Mesenchymal stem cell (in vitro differentiated cells and primary cell): ENCODE measurements around the gene NPLOC4.

ENCODE experiments used
- DNase-seq: peaks from one replicate; pipeline ENCODE4 v3.0.0-alpha.2; 2013
- H2AFZ ChIP-seq: one replicate; pipeline ENCODE4 v1.6.1; 2013; ENCODE audit warnings: low read depth, mild to moderate bottlenecking, control low read depth, inconsistent platforms, low read length, moderate library complexity
- H2AK5ac ChIP-seq: 2 replicates; pipeline ENCODE4 v1.6.1; 2013; ENCODE audit warnings: low read length, moderate library complexity, mild to moderate bottlenecking, inconsistent platforms; ENCODE audit not compliant: severe bottlenecking
- H2BK120ac ChIP-seq: one replicate; pipeline ENCODE4 v1.6.1; 2013; ENCODE audit warnings: low read depth, mild to moderate bottlenecking, inconsistent platforms, low read length, moderate library complexity
- H2BK12ac ChIP-seq, 2 experiments: one replicate each; pipeline ENCODE4 v1.6.1; 2013; ENCODE audit warnings: inconsistent platforms in 2 of 2, low read length in 2 of 2, mild to moderate bottlenecking in 2 of 2, moderate library complexity in 2 of 2, control low read depth in 1 of 2
- H2BK15ac ChIP-seq: one replicate; pipeline ENCODE4 v1.6.1; 2013; ENCODE audit warnings: mild to moderate bottlenecking, low read depth, inconsistent platforms; ENCODE audit not compliant: poor library complexity, severe bottlenecking
- H2BK5ac ChIP-seq: 2 replicates; pipeline ENCODE4 v1.6.1; 2013; ENCODE audit warnings: low read depth, mild to moderate bottlenecking, low read length, control low read depth, inconsistent platforms; ENCODE audit not compliant: poor library complexity, severe bottlenecking
- H3K14ac ChIP-seq, 2 experiments: one replicate each; pipeline ENCODE4 v1.6.1; 2013; ENCODE audit warnings: inconsistent platforms in 2 of 2, low read length in 2 of 2, control low read depth in 1 of 2, mild to moderate bottlenecking in 1 of 2, moderate library complexity in 1 of 2
- H3K18ac ChIP-seq, 2 experiments: one replicate each; pipeline ENCODE4 v1.6.1; 2013; ENCODE audit warnings: inconsistent platforms in 2 of 2, low read length in 2 of 2, control low read depth in 1 of 2, low read depth in 1 of 2, mild to moderate bottlenecking in 1 of 2
- H3K23ac ChIP-seq, 2 experiments: one replicate each; pipeline ENCODE4 v1.6.1; 2013; ENCODE audit warnings: inconsistent platforms in 2 of 2, low read length in 2 of 2, mild to moderate bottlenecking in 2 of 2, moderate library complexity in 2 of 2, control low read depth in 1 of 2
- H3K27ac ChIP-seq: 2 replicates; pipeline ENCODE4 v1.5.1; 2013; ENCODE audit warnings: mild to moderate bottlenecking, moderate library complexity, low read length, control low read depth, inconsistent platforms; ENCODE audit not compliant: poor library complexity, severe bottlenecking
- H3K27me3 ChIP-seq, 2 experiments: 2 replicates each; pipeline versions ENCODE4 v1.6.1 to v1.7.0; 2013; ENCODE audit warnings: low read length in 2 of 2, mild to moderate bottlenecking in 2 of 2, moderate library complexity in 2 of 2, control low read depth in 1 of 2, inconsistent platforms in 1 of 2; ENCODE audit not compliant: control insufficient read depth in 1 of 2, insufficient read depth in 1 of 2
- H3K36me3 ChIP-seq, 2 experiments: 2 replicates each; pipeline versions ENCODE4 v1.6.1 to v1.7.0; 2013; ENCODE audit warnings: low read length in 2 of 2, control low read depth in 1 of 2, inconsistent platforms in 1 of 2, low read depth in 1 of 2, mild to moderate bottlenecking in 1 of 2; ENCODE audit not compliant: insufficient read depth in 2 of 2, control insufficient read depth in 1 of 2
- H3K4ac ChIP-seq, 2 experiments: one replicate each; pipeline ENCODE4 v1.6.1; 2013; ENCODE audit warnings: inconsistent platforms in 2 of 2, low read length in 2 of 2, mild to moderate bottlenecking in 2 of 2, moderate library complexity in 2 of 2, control low read depth in 1 of 2, low read depth in 1 of 2
- H3K4me1 ChIP-seq: 2 replicates; pipeline ENCODE4 v1.6.1; 2013; ENCODE audit warnings: low read depth, low read length, control low read depth; ENCODE audit not compliant: control insufficient read depth, insufficient read depth
- H3K4me2 ChIP-seq: 2 replicates; pipeline ENCODE4 v1.6.1; 2013; ENCODE audit warnings: low read length, mild to moderate bottlenecking, inconsistent platforms; ENCODE audit not compliant: poor library complexity, severe bottlenecking
- H3K4me3 ChIP-seq, 2 experiments: 2 replicates each; pipeline versions ENCODE4 v1.5.1 to v1.7.0; 2013; ENCODE audit warnings: low read length in 2 of 2, mild to moderate bottlenecking in 2 of 2, control low read depth in 1 of 2, low read depth in 1 of 2; ENCODE audit not compliant: insufficient read depth in 1 of 2
- H3K79me1 ChIP-seq: replicated peaks from 2 replicates; pipeline ENCODE4 v1.6.1; 2013; ENCODE audit warnings: mild to moderate bottlenecking, control low read depth, low read length, inconsistent platforms; ENCODE audit not compliant: poor library complexity, severe bottlenecking
- H3K9ac ChIP-seq: 2 replicates; pipeline ENCODE4 v1.7.0; 2013; ENCODE audit warnings: mild to moderate bottlenecking, low read length, moderate library complexity
- H3K9me3 ChIP-seq: 2 replicates; pipeline ENCODE4 v1.7.0; 2013; ENCODE audit warnings: mild to moderate bottlenecking, low read length; ENCODE audit not compliant: control insufficient read depth
- H4K8ac ChIP-seq: one replicate; pipeline ENCODE4 v1.6.1; 2013; ENCODE audit warnings: inconsistent platforms, mild to moderate bottlenecking, low read length, moderate library complexity
- H4K91ac ChIP-seq: one replicate; pipeline ENCODE4 v1.6.1; 2013; ENCODE audit warnings: mild to moderate bottlenecking, low read length, inconsistent platforms
- WGBS: methylation state at CpG from one replicate; pipeline ENCODE4 v1.1.7; 2013; ENCODE audit warnings: mixed read lengths; 5-methylcytosine and 5-hydroxymethylcytosine counted together

Gene NPLOC4

GRCh38 chr17:81517339-81518112 lies 119.4 kb downstream of the NPLOC4 start:
- H3K27me3 ChIP-seq: peaks cover 0 to 1% of the 10 kb centered on the region in 2 experiments
- H3K14ac ChIP-seq: peak overlapping the region in 1 of 2 experiments; percentile 55
- H3K36me3 ChIP-seq: peaks cover 3 to 21% of the 10 kb centered on the region in 2 experiments
- H3K23ac ChIP-seq: peak overlapping the region in 1 of 2 experiments; percentile 51
- H3K9ac ChIP-seq: peak overlapping the region; percentile 63
- H3K9me3 ChIP-seq: no peaks in the 10 kb centered on the region
- H3K4me3 ChIP-seq: peak overlapping the region; percentile 30 to 92
- peak overlapping the region; percentile 95 for H3K4me2 ChIP-seq
- H2BK5ac ChIP-seq: peak overlapping the region; percentile 36
- peak; percentile 68 for DNase-seq
- H2BK120ac ChIP-seq: peak overlapping the region; percentile 11
- peak overlapping the region in 1 of 2 experiments; percentile 26 for H3K18ac ChIP-seq
- H2BK15ac ChIP-seq: peak overlapping the region; percentile 26
- peak overlapping the region; percentile 98 for H3K27ac ChIP-seq
- 43% methylated on average over 24 of the region's 24 CpGs for WGBS
- H3K4me1 ChIP-seq: peaks cover 53% of the 10 kb centered on the region
- peak overlapping the region; percentile 90 for H2AK5ac ChIP-seq
- H2BK12ac ChIP-seq: peak overlapping the region; percentile 49 to 51
- no peak overlapping the region for H2AFZ ChIP-seq
- H3K79me1 ChIP-seq: peaks cover 4% of the 10 kb centered on the region
- peak overlapping the region; percentile 67 for H4K91ac ChIP-seq
- H4K8ac ChIP-seq: peak overlapping the region; percentile 76
- H3K4ac ChIP-seq: peak overlapping the region; percentile 44 to 75

GRCh38 chr17:81517009-81517338 lies 119.9 kb downstream of the NPLOC4 start:
- DNase-seq: no peak
- no peak overlapping the region for H2BK120ac ChIP-seq
- H3K4ac ChIP-seq: peak overlapping the region in 1 of 2 experiments; percentile 44
- peak overlapping the region; percentile 98 for H3K27ac ChIP-seq
- peak overlapping the region; percentile 94 for H3K4me2 ChIP-seq
- no peak overlapping the region for H2AFZ ChIP-seq
- peak overlapping the region; percentile 95 for H2AK5ac ChIP-seq
- H2BK15ac ChIP-seq: peak overlapping the region; percentile 80
- peak overlapping the region; percentile 67 for H4K8ac ChIP-seq
- H3K36me3 ChIP-seq: peaks cover 3 to 25% of the 10 kb centered on the region in 2 experiments
- peak overlapping the region in 1 of 2 experiments; percentile 5 for H2BK12ac ChIP-seq
- no peak overlapping the region for H4K91ac ChIP-seq
- H3K9me3 ChIP-seq: no peaks in the 10 kb centered on the region
- H3K9ac ChIP-seq: peak overlapping the region; percentile 94
- H3K4me1 ChIP-seq: peaks cover 51% of the 10 kb centered on the region
- no peak overlapping the region for H3K18ac ChIP-seq
- 90% methylated on average over 9 of the region's 9 CpGs for WGBS
- no peak overlapping the region for H3K23ac ChIP-seq
- H2BK5ac ChIP-seq: peak overlapping the region; percentile 36
- H3K14ac ChIP-seq: peak overlapping the region in 1 of 2 experiments; percentile 55
- no peaks in the 10 kb centered on the region for H3K27me3 ChIP-seq
- peaks cover 4% of the 10 kb centered on the region for H3K79me1 ChIP-seq
- H3K4me3 ChIP-seq: peak overlapping the region; percentile 30 to 92

GRCh38 chr17:81516439-81516838 lies 120.5 kb downstream of the NPLOC4 start:
- Histone ChIP-seq H4K8ac (peak overlapping the region; percentile 16), H3K4me1 (peaks cover 51% of the 10 kb centered on the region), H4K91ac (peak overlapping the region; percentile 72), H2BK12ac (peak overlapping the region in 1 of 2 experiments; percentile 59), H2AK5ac (peak overlapping the region; percentile 95), H3K27ac (peak overlapping the region; percentile 98), H3K4me2 (peak overlapping the region; percentile 94), H2BK5ac (no peak overlapping the region), H3K4ac (peak overlapping the region in 1 of 2 experiments; percentile 80), H3K27me3 (no peaks in the 10 kb centered on the region), H3K18ac (peak overlapping the region; percentile 17 to 59), H2AFZ (no peak overlapping the region), H3K14ac (peak overlapping the region; percentile 27 to 46), H2BK120ac (no peak overlapping the region), H3K36me3 (peaks cover 7 to 30% of the 10 kb centered on the region in 2 experiments), H3K9ac (peak overlapping the region; percentile 94), H2BK15ac (peak overlapping the region; percentile 68), H3K23ac (no peak overlapping the region), H3K9me3 (no peaks in the 10 kb centered on the region), H3K79me1 (peaks cover 4% of the 10 kb centered on the region), H3K4me3 (peak overlapping the region; percentile 45 to 92)
- 89% methylated on average over 4 of the region's 4 CpGs for WGBS
- no peak for DNase-seq

- Histone ChIP-seq H3K18ac (peak overlapping the region; percentile 46 to 86), H4K91ac (peak overlapping the region; percentile 93), H3K36me3 (peaks cover 16 to 38% of the 10 kb centered on the region in 2 experiments), H3K79me1 (peaks cover 4% of the 10 kb centered on the region), H2BK15ac (peak overlapping the region; percentile 15), H2BK120ac (peak overlapping the region; percentile 94), H2AK5ac (peak overlapping the region; percentile 81), H3K9me3 (no peaks in the 10 kb centered on the region), H3K4me1 (peaks cover 50% of the 10 kb centered on the region), H3K4me2 (peak overlapping the region; percentile 94), H3K27me3 (no peaks in the 10 kb centered on the region), H3K23ac (peak overlapping the region in 1 of 2 experiments; percentile 68), H3K4me3 (peak overlapping the region; percentile 83 to 92), H2AFZ (peak overlapping the region; percentile 20), H2BK12ac (peak overlapping the region; percentile 7 to 80), H2BK5ac (peak overlapping the region; percentile 99), H3K9ac (peak overlapping the region; percentile 94), H3K14ac (peak overlapping the region in 1 of 2 experiments; percentile 98), H4K8ac (peak overlapping the region; percentile 33), H3K27ac (peak overlapping the region; percentile 98), H3K4ac (peak overlapping the region; percentile 42 to 99)
- 56% methylated on average over 18 of the region's 19 CpGs for WGBS
- DNase-seq: no peak
Observed at GRCh38 chr17:81515530-81516041, 121.3 kb downstream of the NPLOC4 start.
